ENCODE measurements around the gene CCDC137.

GRCh38 chr17:81690549-81690948 lies 24.0 kb downstream of the CCDC137 start:
- TF ChIP-seq EZH2 (IDR thresholded peaks at IDR 0.05; ENCODE audit: low read length, unreplicated experiment) (no peak), CTCF (conservative IDR thresholded peaks at IDR 0.05; ENCODE audit: low read depth, low read length) (no peak)
